ENCODE results near the gene TMPRSS13.
"Not testable (repeated sequence)": the region's sequence is repeated elsewhere in the genome, so short reads cannot be mapped to it uniquely, and the experiment has no call there.

The TMPRSS13 gene

GRCh38 chr11:117866526-117866925 lies 62.7 kb downstream of the TMPRSS13 start:
- no peak for DNase-seq (ENCODE audit: low spot score)
- Histone ChIP-seq H3K27me3 (ENCODE audit: control insufficient read depth in 3 of 3, insufficient read depth in 3 of 3, low read depth in 1 of 3, low read length in 3 of 3) (no peaks in the 10 kb centered on the region), H3K14ac (ENCODE audit: low read length) (peak overlapping the region; percentile 50), H4K91ac (ENCODE audit: low read depth, low read length, poor library complexity) (no peak overlapping the region), H3K4me2 (ENCODE audit: insufficient read depth, low read length, poor library complexity, severe bottlenecking) (no peak overlapping the region), H3K36me3 (replicated peaks in 1 of 2; ENCODE audit: control insufficient read depth in 2 of 2, insufficient read depth in 2 of 2, low read length in 2 of 2) (peaks cover under 1 to 10% of the 10 kb centered on the region in 2 donors), H3K79me1 (ENCODE audit: low read depth, low read length) (peaks cover 27% of the 10 kb centered on the region), H3K4me3 (ENCODE audit: low read length in 2 of 2) (no peak overlapping the region), H3K4ac (ENCODE audit: low read length) (no peak overlapping the region), H2BK5ac (ENCODE audit: low read length) (no peak overlapping the region), H4K8ac (ENCODE audit: low read depth, low read length) (no peak overlapping the region), H3K27ac (replicated peaks; ENCODE audit: low read length) (no peak overlapping the region), H2BK120ac (ENCODE audit: low read depth, low read length) (no peak overlapping the region), H2BK15ac (ENCODE audit: low read length) (no peak overlapping the region), H3K9ac (ENCODE audit: low read depth, low read length, poor library complexity) (no peak overlapping the region), H2AK5ac (ENCODE audit: low read depth, low read length) (no peak overlapping the region), H2AFZ (ENCODE audit: low read length) (no peak overlapping the region), H3K18ac (ENCODE audit: low read length) (no peak overlapping the region), H3K4me1 (ENCODE audit: control insufficient read depth in 2 of 2, insufficient read depth in 1 of 2, low read depth in 1 of 2, low read length in 2 of 2) (peaks cover 20 to 31% of the 10 kb centered on the region in 2 donors), H3K23ac (ENCODE audit: low read depth, low read length, poor library complexity) (no peak overlapping the region), H3K9me3 (replicated peaks in 1 of 2; ENCODE audit: control insufficient read depth in 2 of 2, insufficient read depth in 1 of 2, low read depth in 1 of 2, low read length in 2 of 2) (no peaks in the 10 kb centered on the region), H2BK12ac (ENCODE audit: low read length) (no peak overlapping the region)
- no CpG with 5 or more reads among the region's 5 CpGs for WGBS, 2 donors (ENCODE audit: extremely low coverage in 2 of 2, insufficient read length in 2 of 2, insufficient replicate concordance in 1 of 2)

DNA sequence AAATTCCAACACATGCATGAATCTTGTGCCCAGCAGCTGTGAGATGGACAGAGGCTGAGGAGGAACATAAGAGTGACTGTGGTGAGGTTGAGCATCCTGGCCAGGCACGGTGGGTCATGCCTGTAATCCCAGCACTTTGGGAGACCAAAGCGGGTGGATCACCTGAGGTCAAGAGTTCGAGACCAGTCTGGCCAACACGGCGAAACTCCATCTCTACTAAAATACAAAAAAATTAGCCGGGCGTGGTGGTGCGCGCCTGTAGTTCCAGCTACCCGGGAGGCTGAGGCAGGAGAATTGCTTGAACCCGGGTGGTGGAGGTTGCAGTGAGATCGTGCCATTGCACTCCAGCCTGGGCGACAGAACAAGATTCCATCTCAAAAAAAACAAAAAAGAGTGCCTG lies 63.7 kb downstream of the TMPRSS13 start:
- not testable (repeated sequence) for H2BK5ac ChIP-seq (ENCODE audit: low read length); H3K27ac ChIP-seq (replicated peaks; ENCODE audit: low read length); H3K27me3 ChIP-seq (ENCODE audit: control insufficient read depth in 3 of 3, insufficient read depth in 3 of 3, low read depth in 1 of 3, low read length in 3 of 3); H3K9me3 ChIP-seq (replicated peaks in 1 of 2; ENCODE audit: control insufficient read depth in 2 of 2, insufficient read depth in 1 of 2, low read depth in 1 of 2, low read length in 2 of 2); H3K18ac ChIP-seq (ENCODE audit: low read length); H2AK5ac ChIP-seq (ENCODE audit: low read depth, low read length); H4K8ac ChIP-seq (ENCODE audit: low read depth, low read length); H3K14ac ChIP-seq (ENCODE audit: low read length); H2AFZ ChIP-seq (ENCODE audit: low read length); H2BK120ac ChIP-seq (ENCODE audit: low read depth, low read length); H4K91ac ChIP-seq (ENCODE audit: low read depth, low read length, poor library complexity); H3K4ac ChIP-seq (ENCODE audit: low read length); H3K9ac ChIP-seq (ENCODE audit: low read depth, low read length, poor library complexity); DNase-seq (ENCODE audit: low spot score); H3K4me2 ChIP-seq (ENCODE audit: insufficient read depth, low read length, poor library complexity, severe bottlenecking); H2BK15ac ChIP-seq (ENCODE audit: low read length); H3K4me3 ChIP-seq (ENCODE audit: low read length in 2 of 2); H2BK12ac ChIP-seq (ENCODE audit: low read length); H3K23ac ChIP-seq (ENCODE audit: low read depth, low read length, poor library complexity)
- WGBS, 2 donors (ENCODE audit: extremely low coverage in 2 of 2, insufficient read length in 2 of 2, insufficient replicate concordance in 1 of 2): no CpG with 5 or more reads among the region's 13 CpGs
- Histone ChIP-seq H3K4me1 (ENCODE audit: control insufficient read depth in 2 of 2, insufficient read depth in 1 of 2, low read depth in 1 of 2, low read length in 2 of 2) (peaks cover 22 to 31% of the 10 kb centered on the region in 2 donors), H3K79me1 (ENCODE audit: low read depth, low read length) (peaks cover 25% of the 10 kb centered on the region), H3K36me3 (replicated peaks in 1 of 2; ENCODE audit: control insufficient read depth in 2 of 2, insufficient read depth in 2 of 2, low read length in 2 of 2) (peaks cover 0 to 10% of the 10 kb centered on the region in 2 donors)

GRCh38 chr11:117863383-117863782 lies 65.8 kb downstream of the TMPRSS13 start:
- Histone ChIP-seq H4K8ac (ENCODE audit: low read depth, low read length) (no peak overlapping the region), H2AK5ac (ENCODE audit: low read depth, low read length) (no peak overlapping the region), H3K4me1 (ENCODE audit: control insufficient read depth in 2 of 2, insufficient read depth in 1 of 2, low read depth in 1 of 2, low read length in 2 of 2) (peaks cover 12 to 17% of the 10 kb centered on the region in 2 donors), H3K18ac (ENCODE audit: low read length) (no peak overlapping the region), H3K4me2 (ENCODE audit: insufficient read depth, low read length, poor library complexity, severe bottlenecking) (no peak overlapping the region), H2BK15ac (ENCODE audit: low read length) (no peak overlapping the region), H3K4me3 (ENCODE audit: low read length in 2 of 2) (no peak overlapping the region), H3K27ac (replicated peaks; ENCODE audit: low read length) (no peak overlapping the region), H3K23ac (ENCODE audit: low read depth, low read length, poor library complexity) (no peak overlapping the region), H2BK120ac (ENCODE audit: low read depth, low read length) (no peak overlapping the region), H3K27me3 (ENCODE audit: control insufficient read depth in 3 of 3, insufficient read depth in 3 of 3, low read depth in 1 of 3, low read length in 3 of 3) (no peaks in the 10 kb centered on the region), H3K9ac (ENCODE audit: low read depth, low read length, poor library complexity) (no peak overlapping the region), H3K36me3 (replicated peaks in 1 of 2; ENCODE audit: control insufficient read depth in 2 of 2, insufficient read depth in 2 of 2, low read length in 2 of 2) (peaks cover 0 to 12% of the 10 kb centered on the region in 2 donors), H2BK12ac (ENCODE audit: low read length) (no peak overlapping the region), H2AFZ (ENCODE audit: low read length) (no peak overlapping the region), H3K79me1 (ENCODE audit: low read depth, low read length) (peaks cover 22% of the 10 kb centered on the region), H2BK5ac (ENCODE audit: low read length) (no peak overlapping the region), H3K9me3 (replicated peaks in 1 of 2; ENCODE audit: control insufficient read depth in 2 of 2, insufficient read depth in 1 of 2, low read depth in 1 of 2, low read length in 2 of 2) (no peaks in the 10 kb centered on the region), H3K4ac (ENCODE audit: low read length) (no peak overlapping the region), H4K91ac (ENCODE audit: low read depth, low read length, poor library complexity) (no peak overlapping the region), H3K14ac (ENCODE audit: low read length) (no peak overlapping the region)
- DNase-seq (ENCODE audit: low spot score): no peak
- WGBS, 2 donors (ENCODE audit: extremely low coverage in 2 of 2, insufficient read length in 2 of 2, insufficient replicate concordance in 1 of 2): no CpG with 5 or more reads among the region's 1 CpG

DNA sequence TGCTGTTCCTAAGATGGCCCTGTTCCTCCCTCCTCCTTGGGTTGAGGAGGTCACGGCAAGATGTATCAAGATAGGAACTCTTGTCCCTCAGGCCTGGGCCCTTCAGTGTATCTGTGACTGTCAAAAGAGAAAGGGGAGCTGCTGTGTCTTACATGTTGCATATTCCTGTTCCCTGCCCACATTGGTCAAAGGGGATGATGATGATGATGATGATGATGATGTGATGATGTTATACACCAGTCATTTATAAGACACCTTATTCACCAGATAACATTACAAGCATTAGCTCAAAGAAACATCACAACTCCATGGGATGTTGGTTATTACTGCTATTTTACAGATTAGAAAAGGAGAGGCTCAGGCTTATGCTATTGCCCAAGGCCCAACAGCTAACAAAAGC lies 66.4 kb downstream of the TMPRSS13 start:
- no peak overlapping the region for H2BK12ac ChIP-seq (ENCODE audit: low read length)
- H3K9ac ChIP-seq (ENCODE audit: low read depth, low read length, poor library complexity): no peak overlapping the region
- H3K4ac ChIP-seq (ENCODE audit: low read length): no peak overlapping the region
- no peak for DNase-seq (ENCODE audit: low spot score)
- no peak overlapping the region for H2AK5ac ChIP-seq (ENCODE audit: low read depth, low read length)
- WGBS, 2 donors (ENCODE audit: extremely low coverage in 2 of 2, insufficient read length in 2 of 2, insufficient replicate concordance in 1 of 2): no CpG with 5 or more reads among the region's 1 CpG
- H3K36me3 ChIP-seq (replicated peaks in 1 of 2; ENCODE audit: control insufficient read depth in 2 of 2, insufficient read depth in 2 of 2, low read length in 2 of 2): peaks cover 0 to 11% of the 10 kb centered on the region in 2 donors
- H4K91ac ChIP-seq (ENCODE audit: low read depth, low read length, poor library complexity): no peak overlapping the region
- no peak overlapping the region for H2AFZ ChIP-seq (ENCODE audit: low read length)
- no peak overlapping the region for H3K23ac ChIP-seq (ENCODE audit: low read depth, low read length, poor library complexity)
- H2BK15ac ChIP-seq (ENCODE audit: low read length): no peak overlapping the region
- no peak overlapping the region for H3K27ac ChIP-seq (replicated peaks; ENCODE audit: low read length)
- H3K4me2 ChIP-seq (ENCODE audit: insufficient read depth, low read length, poor library complexity, severe bottlenecking): no peak overlapping the region
- no peaks in the 10 kb centered on the region for H3K27me3 ChIP-seq (ENCODE audit: control insufficient read depth in 3 of 3, insufficient read depth in 3 of 3, low read depth in 1 of 3, low read length in 3 of 3)
- H3K79me1 ChIP-seq (ENCODE audit: low read depth, low read length): peaks cover 17% of the 10 kb centered on the region
- no peak overlapping the region for H3K18ac ChIP-seq (ENCODE audit: low read length)
- H3K4me3 ChIP-seq (ENCODE audit: low read length in 2 of 2): no peak overlapping the region
- peaks cover 12 to 17% of the 10 kb centered on the region in 2 donors for H3K4me1 ChIP-seq (ENCODE audit: control insufficient read depth in 2 of 2, insufficient read depth in 1 of 2, low read depth in 1 of 2, low read length in 2 of 2)
- H2BK5ac ChIP-seq (ENCODE audit: low read length): no peak overlapping the region
- no peak overlapping the region for H3K14ac ChIP-seq (ENCODE audit: low read length)
- no peak overlapping the region for H2BK120ac ChIP-seq (ENCODE audit: low read depth, low read length)
- H3K9me3 ChIP-seq (replicated peaks in 1 of 2; ENCODE audit: control insufficient read depth in 2 of 2, insufficient read depth in 1 of 2, low read depth in 1 of 2, low read length in 2 of 2): no peaks in the 10 kb centered on the region
- no peak overlapping the region for H4K8ac ChIP-seq (ENCODE audit: low read depth, low read length)
